Measurements from ENCODE around the gene ACOT9. TPM values are rescaled to one million over a fixed set of nuclear protein-coding genes. Genes with fewer than 3 reads are reported as not detected.
A peak's percentile ranks its signal among the peaks of the same experiment; 100 is the strongest.

Gene ACOT9
- total RNA-seq, 1 experiment from 2014 or later = 72.3 TPM

- no peaks in the 10 kb centered on the region for H4K20me1 ChIP-seq (ENCODE audit: control insufficient read depth, insufficient read depth, insufficient read length)
- Mint-ChIP-seq H3K4me1 (peaks cover 12 to 13% of the 10 kb centered on the region in 2 experiments), H3K27me3 (ENCODE audit: low read depth) (no peaks in the 10 kb centered on the region), H3K36me3 (ENCODE audit: insufficient read depth in 1 of 3, low read depth in 3 of 3) (no peaks in the 10 kb centered on the region), H3K4me3 (peak overlapping the region; percentile 82 to 86), H3K9me3 (no peaks in the 10 kb centered on the region; a peak in 1 of 5 replicates), H3K27ac (peak overlapping the region; percentile 40 to 93 (median 47); a peak in 4 of 7 replicates)
- no peaks in the 10 kb centered on the region for H3K9me3 ChIP-seq (ENCODE audit: control insufficient read depth, low read depth, low read length)
- no peak overlapping the region for H2AK5ac ChIP-seq (ENCODE audit: insufficient read length, low read length)
- H3T11ph ChIP-seq (ENCODE audit: low read length) = no peak overlapping the region
- H3K18ac ChIP-seq (ENCODE audit: insufficient read length, low read depth, low read length) = no peak overlapping the region
- peak overlapping the region; percentile 54 for H3K4me2 ChIP-seq (ENCODE audit: insufficient read depth, insufficient read length, low read length)
- H3K9ac ChIP-seq (ENCODE audit: extremely low read depth, insufficient read length, low read length) = peak overlapping the region; percentile 33
- DNase-seq = peak; percentile 29
- H3K23me2 ChIP-seq (ENCODE audit: insufficient read length, low read depth, low read length, poor library complexity, severe bottlenecking) = peaks cover 5% of the 10 kb centered on the region
- no peaks in the 10 kb centered on the region; the same call in 1 of the 2 replicates for H3K4me1 ChIP-seq (ENCODE audit: insufficient read depth, low read length)
- no peak overlapping the region for H3K23ac ChIP-seq (ENCODE audit: insufficient read length, low read depth, low read length)
- no peak overlapping the region for H3K27ac ChIP-seq (ENCODE audit: insufficient read length, low read depth, low read length)
- no peak overlapping the region for H3K14ac ChIP-seq (ENCODE audit: insufficient read depth, low read length)
- no CpG with 5 or more reads among the region's 6 CpGs for WGBS (ENCODE audit: extremely low coverage, insufficient read length, low lambda C conversion rate)
- no peaks in the 10 kb centered on the region for H3K27me3 ChIP-seq (ENCODE audit: insufficient read depth, low read length)
- no peaks in the 10 kb centered on the region for H3K79me1 ChIP-seq (ENCODE audit: insufficient read depth, low read depth, low read length, poor library complexity, severe bottlenecking)
- no peak overlapping the region for H2BK20ac ChIP-seq (ENCODE audit: low read depth, low read length, poor library complexity, severe bottlenecking)
- no peak overlapping the region for H2BK5ac ChIP-seq (ENCODE audit: insufficient read length, low read length)
- no peak overlapping the region for H2BK12ac ChIP-seq (ENCODE audit: insufficient read length, low read depth, low read length)
- no peak overlapping the region for H4K8ac ChIP-seq (replicated peaks; ENCODE audit: insufficient read length, low read depth, low read length)
- H4K5ac ChIP-seq (ENCODE audit: insufficient read length, low read depth, low read length) = no peak overlapping the region
- no peak overlapping the region for H4K91ac ChIP-seq (ENCODE audit: insufficient read length, low read depth, low read length)
- no peak overlapping the region for H2BK120ac ChIP-seq (ENCODE audit: low read depth, low read length, poor library complexity, severe bottlenecking)
- no peak overlapping the region for H3K56ac ChIP-seq (ENCODE audit: insufficient read length, low read depth, low read length)
- peaks cover 11% of the 10 kb centered on the region; the same call in 1 of the 2 replicates for H3K79me2 ChIP-seq (ENCODE audit: insufficient read depth, low read length)
- H3K4ac ChIP-seq (ENCODE audit: low read depth, low read length) = no peak overlapping the region
- no peak overlapping the region for H2AFZ ChIP-seq (ENCODE audit: low read length)
- H2BK15ac ChIP-seq (ENCODE audit: low read depth, low read length) = no peak overlapping the region
- TF ChIP-seq, protein P1, sequence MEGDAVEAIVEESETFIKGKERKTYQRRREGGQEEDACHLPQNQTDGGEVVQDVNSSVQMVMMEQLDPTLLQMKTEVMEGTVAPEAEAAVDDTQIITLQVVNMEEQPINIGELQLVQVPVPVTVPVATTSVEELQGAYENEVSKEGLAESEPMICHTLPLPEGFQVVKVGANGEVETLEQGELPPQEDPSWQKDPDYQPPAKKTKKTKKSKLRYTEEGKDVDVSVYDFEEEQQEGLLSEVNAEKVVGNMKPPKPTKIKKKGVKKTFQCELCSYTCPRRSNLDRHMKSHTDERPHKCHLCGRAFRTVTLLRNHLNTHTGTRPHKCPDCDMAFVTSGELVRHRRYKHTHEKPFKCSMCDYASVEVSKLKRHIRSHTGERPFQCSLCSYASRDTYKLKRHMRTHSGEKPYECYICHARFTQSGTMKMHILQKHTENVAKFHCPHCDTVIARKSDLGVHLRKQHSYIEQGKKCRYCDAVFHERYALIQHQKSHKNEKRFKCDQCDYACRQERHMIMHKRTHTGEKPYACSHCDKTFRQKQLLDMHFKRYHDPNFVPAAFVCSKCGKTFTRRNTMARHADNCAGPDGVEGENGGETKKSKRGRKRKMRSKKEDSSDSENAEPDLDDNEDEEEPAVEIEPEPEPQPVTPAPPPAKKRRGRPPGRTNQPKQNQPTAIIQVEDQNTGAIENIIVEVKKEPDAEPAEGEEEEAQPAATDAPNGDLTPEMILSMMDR (conservative IDR thresholded peaks at IDR 0.05) = no peak
Measured at GRCh38 chrX:23742174-23742696, 841 bp downstream of the ACOT9 start.

All from H9 (cell line).